Vagina (tissue), 2 donors: ENCODE results near the gene CRADD. TPM values are rescaled to one million over a fixed set of nuclear protein-coding genes. Genes with fewer than 3 reads are reported as not detected.
A peak's percentile ranks its signal among the peaks of the same experiment; 100 is the strongest.

ENCODE experiments used
- DNase-seq, 2 donors: peaks; one replicate each; pipeline ENCODE4 v3.0.0-alpha.2; 2017; ENCODE audit errors: extremely low spot score in 2 of 2
- H3K27ac ChIP-seq: fragments of 200-600 bp; sonication (generic); one replicate; pipeline ENCODE4 v1.5.1; 2019
- H3K27me3 ChIP-seq: fragments of 200-600 bp; sonication (generic); one replicate; pipeline ENCODE4 v1.5.1; 2019
- H3K36me3 ChIP-seq, 2 donors: fragments of 200-600 bp; sonication (generic); one replicate each; pipeline ENCODE4 v1.5.1; 2017 to 2019
- H3K4me1 ChIP-seq: fragments of 200-600 bp; sonication (generic); one replicate; pipeline ENCODE4 v1.5.1; 2019
- H3K4me3 ChIP-seq, 2 donors: fragments of 200-600 bp; sonication (generic); 1 replicate in 1 of 2; 2 replicates in 1 of 2; pipeline ENCODE4 v1.5.1; 2016 to 2019
- H3K9me3 ChIP-seq: fragments of 200-600 bp; sonication (generic); one replicate; pipeline ENCODE4 v1.5.1; 2019
- CTCF ChIP-seq, 3 experiments: fragments of 450-650 bp in 2 of 3; fragments of 200-600 bp in 1 of 3; sonication (generic) in 1 of 3; IDR thresholded peaks; one replicate each; pipeline ENCODE4 v1.5.1; 2017 to 2019; ENCODE audit warnings: antibody characterized with exemption in 3 of 3, mild to moderate bottlenecking in 2 of 3, moderate library complexity in 2 of 3
- POLR2A ChIP-seq, 2 donors: fragments of 450-650 bp; IDR thresholded peaks; one replicate each; pipeline ENCODE4 v1.6.1; 2017; ENCODE audit warnings: antibody characterized with exemption in 2 of 2, mild to moderate bottlenecking in 2 of 2, moderate library complexity in 2 of 2
- POLR2AphosphoS5 ChIP-seq, 2 donors: sonication (generic); formaldehyde crosslinking; IDR thresholded peaks; one replicate each; pipeline ENCODE4 v1.9.0; 2017; ENCODE audit warnings: antibody characterized with exemption in 2 of 2, mild to moderate bottlenecking in 2 of 2, low read depth in 1 of 2; ENCODE audit not compliant: insufficient read depth in 1 of 2
- intact Hi-C: fragments of 100-400 bp; cut with DNase I; formaldehyde crosslinking; loops from one replicate; pipeline ENCODE4 v1.15.1; 2023
- total RNA-seq: library from RNA; depleted of rRNA; stranded (reverse); fragments of >200 nt; gene quantifications from one replicate; pipeline ENCODE4 v1.2.3, GENCODE V29; 2016

Gene CRADD
- total RNA-seq, 1 donor from 2014 or later: 40.8 TPM

- DNase-seq: no peak
- no peak overlapping the region for H3K4me3 ChIP-seq
These were observed 107.3 kb downstream of the CRADD start for GRCh38 chr12:93784339-93785086.

GRCh38 chr12:93785249-93786010, 108.3 kb downstream of the CRADD start:
- H3K4me3 ChIP-seq: no peak overlapping the region
- intact Hi-C loops: no loop called here
- peaks cover 39% of the 10 kb centered on the region for H3K4me1 ChIP-seq
- TF ChIP-seq POLR2A (IDR thresholded peaks at IDR 0.05): no peak
- peak in 1 of 2 donors; percentile 72 for TF ChIP-seq POLR2AphosphoS5 (IDR thresholded peaks at IDR 0.05; ENCODE audit: insufficient read depth in 1 of 2, low read depth in 1 of 2)
- DNase-seq: no peak
- peak overlapping the region; percentile 72 for H3K27ac ChIP-seq
- no peaks in the 10 kb centered on the region for H3K9me3 ChIP-seq
- H3K36me3 ChIP-seq: no peaks in the 10 kb centered on the region
- H3K27me3 ChIP-seq: no peaks in the 10 kb centered on the region

More at GRCh38 chr12:93784339-93785086, 107.3 kb downstream of the CRADD start:
- Histone ChIP-seq H3K27ac (peak overlapping the region; percentile 72), H3K9me3 (no peaks in the 10 kb centered on the region), H3K36me3 (no peaks in the 10 kb centered on the region), H3K4me1 (peaks cover 47% of the 10 kb centered on the region), H3K27me3 (no peaks in the 10 kb centered on the region)
- intact Hi-C loops: no loop called here
- TF ChIP-seq POLR2AphosphoS5 (IDR thresholded peaks at IDR 0.05; ENCODE audit: insufficient read depth in 1 of 2, low read depth in 1 of 2) (peak in 1 of 2 donors; percentile 88), CTCF (IDR thresholded peaks at IDR 0.05) (no peak)

DNA sequence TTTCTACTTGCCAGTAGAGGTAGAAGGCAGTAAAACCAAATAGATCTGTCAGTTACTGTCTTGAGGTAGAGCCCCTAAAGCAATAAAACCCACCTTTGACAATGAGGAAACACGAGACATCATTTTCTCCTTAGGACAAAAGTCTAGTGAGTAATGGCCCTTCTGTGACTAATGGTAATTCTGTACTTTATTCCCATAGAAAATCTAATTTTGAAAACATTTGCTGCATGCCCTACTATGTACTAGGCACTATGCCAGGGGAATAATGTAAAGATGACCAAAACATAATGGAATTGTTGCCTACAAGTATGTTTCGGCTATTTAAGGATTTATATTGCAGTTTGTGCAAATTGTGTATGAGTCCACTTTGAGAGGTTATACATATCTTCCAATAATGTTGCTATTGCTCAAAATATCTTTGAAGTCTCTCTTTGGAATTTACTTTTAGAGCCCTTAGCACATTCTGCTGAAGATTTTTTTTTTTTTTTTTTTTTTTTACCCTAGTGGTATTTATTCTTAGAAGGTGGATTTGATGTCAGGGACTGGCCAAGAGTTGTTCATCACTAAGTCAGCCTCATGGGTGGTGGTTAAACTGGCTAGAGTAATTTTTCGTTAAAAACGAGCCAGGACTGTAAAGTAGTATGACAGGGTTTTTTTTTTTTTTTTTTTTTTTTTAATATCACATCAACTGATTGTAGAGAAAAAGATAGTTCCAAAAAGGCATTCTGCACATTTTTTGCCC, 109.7 kb downstream of the CRADD start:
- H3K27ac ChIP-seq: peak overlapping the region; percentile 72
- intact Hi-C loops: no loop called here
- H3K27me3 ChIP-seq: no peaks in the 10 kb centered on the region
- DNase-seq: no peak
- H3K4me1 ChIP-seq: peaks cover 35% of the 10 kb centered on the region
- H3K36me3 ChIP-seq: no peaks in the 10 kb centered on the region
- H3K4me3 ChIP-seq: no peak overlapping the region
- no peaks in the 10 kb centered on the region for H3K9me3 ChIP-seq
- no peak for TF ChIP-seq CTCF (IDR thresholded peaks at IDR 0.05)

DNA sequence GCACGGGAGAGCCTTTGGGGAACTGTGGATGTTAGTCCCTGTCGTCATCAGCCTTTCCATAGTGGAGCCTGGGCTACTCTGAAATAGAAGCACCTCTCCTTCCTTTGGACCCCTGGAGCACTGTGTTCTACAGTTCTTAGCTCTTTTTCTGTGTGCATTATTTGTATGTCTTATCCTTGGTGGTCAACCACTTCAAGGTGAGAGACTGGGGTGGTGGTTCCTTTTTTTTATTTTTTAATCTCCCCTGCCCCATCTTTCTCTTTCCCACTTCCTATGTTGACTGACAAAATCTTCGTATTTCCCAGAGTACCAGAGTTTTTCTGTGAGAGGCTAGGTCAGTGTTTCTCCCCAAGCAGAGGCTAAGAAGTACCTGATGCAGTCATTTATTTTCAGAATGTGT, 111.7 kb downstream of the CRADD start:
- no peaks in the 10 kb centered on the region for H3K9me3 ChIP-seq
- no peak overlapping the region for H3K4me3 ChIP-seq
- peaks cover 30% of the 10 kb centered on the region for H3K4me1 ChIP-seq
- intact Hi-C loops: no loop called here
- no peaks in the 10 kb centered on the region for H3K36me3 ChIP-seq
- H3K27ac ChIP-seq: no peak overlapping the region
- H3K27me3 ChIP-seq: no peaks in the 10 kb centered on the region
- TF ChIP-seq POLR2A (IDR thresholded peaks at IDR 0.05) (no peak), POLR2AphosphoS5 (IDR thresholded peaks at IDR 0.05; ENCODE audit: insufficient read depth in 1 of 2, low read depth in 1 of 2) (no peak), CTCF (IDR thresholded peaks at IDR 0.05) (no peak)
- no peak for DNase-seq

DNA sequence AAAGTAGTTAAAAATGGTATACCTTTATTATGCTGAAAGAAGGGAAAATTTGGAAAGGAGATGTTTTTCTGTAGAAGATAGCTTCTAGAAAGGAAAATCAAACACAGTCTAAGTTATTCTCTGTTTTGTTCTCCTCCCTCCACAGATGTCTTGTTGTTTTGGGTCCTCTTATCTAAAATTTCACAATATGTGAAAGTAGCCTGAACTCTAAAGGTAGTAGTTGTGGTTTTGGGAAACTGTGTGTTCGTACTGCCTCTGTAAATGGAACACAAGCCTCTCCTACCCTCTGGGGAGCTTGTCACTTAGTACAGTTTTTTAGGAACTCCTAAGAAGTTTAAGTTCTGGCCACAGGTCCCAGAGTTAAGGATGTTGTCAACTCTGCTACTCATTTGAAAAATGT, 112.6 kb downstream of the CRADD start:
- TF ChIP-seq POLR2AphosphoS5 (IDR thresholded peaks at IDR 0.05; ENCODE audit: insufficient read depth in 1 of 2, low read depth in 1 of 2) (no peak), CTCF (IDR thresholded peaks at IDR 0.05) (no peak), POLR2A (IDR thresholded peaks at IDR 0.05) (no peak)
- H3K9me3 ChIP-seq: no peaks in the 10 kb centered on the region
- peaks cover 20% of the 10 kb centered on the region for H3K4me1 ChIP-seq
- no peak overlapping the region for H3K4me3 ChIP-seq
- no peak for DNase-seq
- no peaks in the 10 kb centered on the region for H3K27me3 ChIP-seq
- H3K27ac ChIP-seq: no peak overlapping the region
- intact Hi-C loops: no loop called here
- no peaks in the 10 kb centered on the region for H3K36me3 ChIP-seq
